Heart left ventricle (tissue), 13 donors: ENCODE data around the gene EXOC4.

ENCODE experiments used
- POLR2A ChIP-seq, 2 donors: fragments of 450-650 bp; IDR thresholded peaks; one replicate each; pipeline ENCODE4 v1.6.1; 2017; ENCODE audit warnings: antibody characterized with exemption in 2 of 2, mild to moderate bottlenecking in 2 of 2, moderate library complexity in 2 of 2
- TF ChIP-seq, protein P1 (sequence below), 12 donors: fragments of 200-600 bp; sonication (generic) in 4 of 12; IDR thresholded peaks; one replicate each; pipeline versions ENCODE4 v1.5.0 to v1.8.0; 2018 to 2022; ENCODE audit warnings: antibody characterized with exemption in 12 of 12, mild to moderate bottlenecking in 5 of 12
- donor health status: ischemic (EF 13 %, LVEDD 7.1; RV severe dilation, severe dysfunction).
- donor health status: DM: no; HTN: yes; CAD: no.
- donor health status: DM: no; HTN: no; CAD: no.
- donor health status: ischemic (EF 25% LVEDD 6.9; RV normal size, moderate dysfunction).
- donor health status: ischemic (EF 25% LVEDD 5.7; RV mildly dilated, moderate dysfunction).
- donor health status: ischemic (EF 35%, LVEDD 5.7; RV mildly dilated, moderate dysfunction).
- donor health status: nonischemic (EF 11% LVEDD 7.7; RV severe dilation, severe dysfunction).
- donor health status: DM: yes; HTN: yes; CAD: no.
- donor health status: PGD.
- donor health status: ischemic (EF 29% LVEDD 5.4; RV normal size, mild dysfunction).
- donor health status: nonischemic (EF 23%, LVEDD 6.1; RV moderate dilation, normal function).

DNA sequence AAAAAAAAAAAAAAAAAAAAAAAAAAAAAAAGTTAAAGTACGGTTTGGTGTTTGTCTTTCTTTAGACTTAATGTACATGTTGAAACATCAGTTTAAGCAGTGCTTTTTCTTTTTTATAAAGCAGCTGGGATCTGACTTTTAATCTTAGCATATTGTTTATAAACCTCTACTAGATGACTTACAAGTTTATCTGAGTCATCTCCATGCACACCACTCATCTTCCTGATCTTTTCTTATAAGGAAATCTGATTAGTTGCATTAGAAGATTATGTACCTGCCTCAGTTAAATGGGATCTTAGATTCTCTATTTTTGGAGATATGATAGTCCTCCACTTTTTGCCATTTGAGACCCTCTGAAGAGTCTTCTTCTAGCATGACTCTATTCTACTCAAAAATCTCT, 482.3 kb downstream of the EXOC4 start:
- TF ChIP-seq, protein P1, sequence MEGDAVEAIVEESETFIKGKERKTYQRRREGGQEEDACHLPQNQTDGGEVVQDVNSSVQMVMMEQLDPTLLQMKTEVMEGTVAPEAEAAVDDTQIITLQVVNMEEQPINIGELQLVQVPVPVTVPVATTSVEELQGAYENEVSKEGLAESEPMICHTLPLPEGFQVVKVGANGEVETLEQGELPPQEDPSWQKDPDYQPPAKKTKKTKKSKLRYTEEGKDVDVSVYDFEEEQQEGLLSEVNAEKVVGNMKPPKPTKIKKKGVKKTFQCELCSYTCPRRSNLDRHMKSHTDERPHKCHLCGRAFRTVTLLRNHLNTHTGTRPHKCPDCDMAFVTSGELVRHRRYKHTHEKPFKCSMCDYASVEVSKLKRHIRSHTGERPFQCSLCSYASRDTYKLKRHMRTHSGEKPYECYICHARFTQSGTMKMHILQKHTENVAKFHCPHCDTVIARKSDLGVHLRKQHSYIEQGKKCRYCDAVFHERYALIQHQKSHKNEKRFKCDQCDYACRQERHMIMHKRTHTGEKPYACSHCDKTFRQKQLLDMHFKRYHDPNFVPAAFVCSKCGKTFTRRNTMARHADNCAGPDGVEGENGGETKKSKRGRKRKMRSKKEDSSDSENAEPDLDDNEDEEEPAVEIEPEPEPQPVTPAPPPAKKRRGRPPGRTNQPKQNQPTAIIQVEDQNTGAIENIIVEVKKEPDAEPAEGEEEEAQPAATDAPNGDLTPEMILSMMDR (IDR thresholded peaks at IDR 0.05) = no peak
- no peak for TF ChIP-seq POLR2A (IDR thresholded peaks at IDR 0.05)
